ENCODE data around the gene LTBP1. TPM values are rescaled to one million over a fixed set of nuclear protein-coding genes. Genes with fewer than 3 reads are reported as not detected.

Gene LTBP1
- total and polyA plus RNA-seq, 10 of the 15 experiments (the other 5 are each of a cell fraction or from before 2014, with no cell fraction given) = 0.01 to 0.28 (median 0.12) TPM; not detected in 2

DNA sequence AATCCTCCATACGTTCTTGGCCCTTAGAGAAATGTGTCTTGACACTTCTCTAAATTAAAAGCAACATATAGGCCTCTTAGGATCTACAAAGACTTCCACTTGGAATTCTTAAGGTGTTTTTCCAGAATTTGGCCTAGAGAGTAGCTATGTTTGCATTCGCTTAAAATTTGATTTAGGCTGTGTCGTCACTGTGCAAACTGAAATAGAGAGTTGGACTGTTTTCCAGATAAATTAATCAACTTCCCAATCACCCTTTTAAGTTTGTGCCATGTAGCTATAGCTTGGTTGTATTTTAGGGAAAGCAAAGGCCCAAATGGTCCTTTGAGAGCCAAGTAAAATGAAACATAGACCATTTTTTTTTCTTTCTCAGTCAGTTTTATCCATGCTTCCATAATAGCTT, 401.1 kb downstream of the LTBP1 start (continued):
- TF ChIP-seq CBFB (IDR thresholded peaks at IDR 0.05; ENCODE audit: low read depth) = no peak

DNA sequence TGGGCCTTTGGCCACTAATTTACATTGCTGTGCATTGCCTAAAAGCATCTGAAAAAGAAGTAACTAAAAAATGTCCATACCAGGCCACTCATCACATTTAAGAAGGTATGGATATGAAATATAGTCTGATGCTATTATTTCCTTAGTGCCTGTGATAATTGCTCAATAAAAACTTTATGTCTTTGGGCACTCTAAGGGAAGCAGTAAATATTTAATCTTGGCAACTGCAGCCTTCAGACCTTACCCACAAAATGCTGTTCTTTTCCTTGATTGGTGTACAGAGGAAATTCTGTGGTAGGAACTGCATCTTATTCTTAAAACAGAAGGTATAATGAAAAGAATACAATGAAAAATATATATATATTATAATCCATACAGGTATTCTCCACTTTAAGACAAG, 403.9 kb downstream of the LTBP1 start:
- Histone ChIP-seq H3K9ac (ENCODE audit: control insufficient read depth, insufficient read depth, low read length) (no peak overlapping the region), H3K4me2 (ENCODE audit: control insufficient read depth, insufficient read depth) (no peak overlapping the region), H3K4me1 (ENCODE audit: control insufficient read depth, insufficient read depth, low read length) (no peaks in the 10 kb centered on the region), H4K20me1 (ENCODE audit: control insufficient read depth, insufficient read depth) (no peaks in the 10 kb centered on the region), H3K36me3 (ENCODE audit: control insufficient read depth in 2 of 2, insufficient read depth in 2 of 2, low read length in 1 of 2) (no peaks in the 10 kb centered on the region), H3K27me3 (replicated peaks in 1 of 2; ENCODE audit: control insufficient read depth in 2 of 2, insufficient read depth in 2 of 2, low read length in 1 of 2) (no peaks in the 10 kb centered on the region), H3K9me3 (replicated peaks; ENCODE audit: control insufficient read depth, insufficient read depth, low read length) (no peaks in the 10 kb centered on the region; the same call in 2 of the 3 replicates), H3K4me3 (no peak overlapping the region), H2AFZ (ENCODE audit: control insufficient read depth, low read depth, low read length) (no peak overlapping the region), H3K79me2 (ENCODE audit: control insufficient read depth, insufficient read depth, low read length) (no peaks in the 10 kb centered on the region), H3K27ac (ENCODE audit: control insufficient read depth, insufficient read depth) (no peak overlapping the region)
- TF ChIP-seq DPF2 (IDR thresholded peaks at IDR 0.05) (no peak), NFYA (IDR thresholded peaks at IDR 0.05; ENCODE audit: borderline replicate concordance, low read depth, low read length) (no peak), CHD4 (IDR thresholded peaks at IDR 0.05) (no peak), NR2C1 (IDR thresholded peaks at IDR 0.05) (no peak), HCFC1 (IDR thresholded peaks at IDR 0.05; ENCODE audit: low read length) (no peak), MYB (IDR thresholded peaks at IDR 0.05; ENCODE audit: borderline replicate concordance, low read depth, low read length) (no peak), SMAD5 (IDR thresholded peaks at IDR 0.05; ENCODE audit: low read depth) (no peak), PML (IDR thresholded peaks at IDR 0.05; ENCODE audit: low read length) (no peak)
- TF ChIP-seq, protein P1, sequence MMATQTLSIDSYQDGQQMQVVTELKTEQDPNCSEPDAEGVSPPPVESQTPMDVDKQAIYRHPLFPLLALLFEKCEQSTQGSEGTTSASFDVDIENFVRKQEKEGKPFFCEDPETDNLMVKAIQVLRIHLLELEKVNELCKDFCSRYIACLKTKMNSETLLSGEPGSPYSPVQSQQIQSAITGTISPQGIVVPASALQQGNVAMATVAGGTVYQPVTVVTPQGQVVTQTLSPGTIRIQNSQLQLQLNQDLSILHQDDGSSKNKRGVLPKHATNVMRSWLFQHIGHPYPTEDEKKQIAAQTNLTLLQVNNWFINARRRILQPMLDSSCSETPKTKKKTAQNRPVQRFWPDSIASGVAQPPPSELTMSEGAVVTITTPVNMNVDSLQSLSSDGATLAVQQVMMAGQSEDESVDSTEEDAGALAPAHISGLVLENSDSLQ (IDR thresholded peaks at IDR 0.05) = no peak
- TF ChIP-seq, protein P2, sequence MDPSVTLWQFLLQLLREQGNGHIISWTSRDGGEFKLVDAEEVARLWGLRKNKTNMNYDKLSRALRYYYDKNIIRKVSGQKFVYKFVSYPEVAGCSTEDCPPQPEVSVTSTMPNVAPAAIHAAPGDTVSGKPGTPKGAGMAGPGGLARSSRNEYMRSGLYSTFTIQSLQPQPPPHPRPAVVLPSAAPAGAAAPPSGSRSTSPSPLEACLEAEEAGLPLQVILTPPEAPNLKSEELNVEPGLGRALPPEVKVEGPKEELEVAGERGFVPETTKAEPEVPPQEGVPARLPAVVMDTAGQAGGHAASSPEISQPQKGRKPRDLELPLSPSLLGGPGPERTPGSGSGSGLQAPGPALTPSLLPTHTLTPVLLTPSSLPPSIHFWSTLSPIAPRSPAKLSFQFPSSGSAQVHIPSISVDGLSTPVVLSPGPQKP (IDR thresholded peaks at IDR 0.05; ENCODE audit: low read depth, low read length) = no peak
- TF ChIP-seq, protein P3, sequence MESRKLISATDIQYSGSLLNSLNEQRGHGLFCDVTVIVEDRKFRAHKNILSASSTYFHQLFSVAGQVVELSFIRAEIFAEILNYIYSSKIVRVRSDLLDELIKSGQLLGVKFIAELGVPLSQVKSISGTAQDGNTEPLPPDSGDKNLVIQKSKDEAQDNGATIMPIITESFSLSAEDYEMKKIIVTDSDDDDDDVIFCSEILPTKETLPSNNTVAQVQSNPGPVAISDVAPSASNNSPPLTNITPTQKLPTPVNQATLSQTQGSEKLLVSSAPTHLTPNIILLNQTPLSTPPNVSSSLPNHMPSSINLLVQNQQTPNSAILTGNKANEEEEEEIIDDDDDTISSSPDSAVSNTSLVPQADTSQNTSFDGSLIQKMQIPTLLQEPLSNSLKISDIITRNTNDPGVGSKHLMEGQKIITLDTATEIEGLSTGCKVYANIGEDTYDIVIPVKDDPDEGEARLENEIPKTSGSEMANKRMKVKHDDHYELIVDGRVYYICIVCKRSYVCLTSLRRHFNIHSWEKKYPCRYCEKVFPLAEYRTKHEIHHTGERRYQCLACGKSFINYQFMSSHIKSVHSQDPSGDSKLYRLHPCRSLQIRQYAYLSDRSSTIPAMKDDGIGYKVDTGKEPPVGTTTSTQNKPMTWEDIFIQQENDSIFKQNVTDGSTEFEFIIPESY (IDR thresholded peaks at IDR 0.05) = no peak
- TF ChIP-seq, protein P4, sequence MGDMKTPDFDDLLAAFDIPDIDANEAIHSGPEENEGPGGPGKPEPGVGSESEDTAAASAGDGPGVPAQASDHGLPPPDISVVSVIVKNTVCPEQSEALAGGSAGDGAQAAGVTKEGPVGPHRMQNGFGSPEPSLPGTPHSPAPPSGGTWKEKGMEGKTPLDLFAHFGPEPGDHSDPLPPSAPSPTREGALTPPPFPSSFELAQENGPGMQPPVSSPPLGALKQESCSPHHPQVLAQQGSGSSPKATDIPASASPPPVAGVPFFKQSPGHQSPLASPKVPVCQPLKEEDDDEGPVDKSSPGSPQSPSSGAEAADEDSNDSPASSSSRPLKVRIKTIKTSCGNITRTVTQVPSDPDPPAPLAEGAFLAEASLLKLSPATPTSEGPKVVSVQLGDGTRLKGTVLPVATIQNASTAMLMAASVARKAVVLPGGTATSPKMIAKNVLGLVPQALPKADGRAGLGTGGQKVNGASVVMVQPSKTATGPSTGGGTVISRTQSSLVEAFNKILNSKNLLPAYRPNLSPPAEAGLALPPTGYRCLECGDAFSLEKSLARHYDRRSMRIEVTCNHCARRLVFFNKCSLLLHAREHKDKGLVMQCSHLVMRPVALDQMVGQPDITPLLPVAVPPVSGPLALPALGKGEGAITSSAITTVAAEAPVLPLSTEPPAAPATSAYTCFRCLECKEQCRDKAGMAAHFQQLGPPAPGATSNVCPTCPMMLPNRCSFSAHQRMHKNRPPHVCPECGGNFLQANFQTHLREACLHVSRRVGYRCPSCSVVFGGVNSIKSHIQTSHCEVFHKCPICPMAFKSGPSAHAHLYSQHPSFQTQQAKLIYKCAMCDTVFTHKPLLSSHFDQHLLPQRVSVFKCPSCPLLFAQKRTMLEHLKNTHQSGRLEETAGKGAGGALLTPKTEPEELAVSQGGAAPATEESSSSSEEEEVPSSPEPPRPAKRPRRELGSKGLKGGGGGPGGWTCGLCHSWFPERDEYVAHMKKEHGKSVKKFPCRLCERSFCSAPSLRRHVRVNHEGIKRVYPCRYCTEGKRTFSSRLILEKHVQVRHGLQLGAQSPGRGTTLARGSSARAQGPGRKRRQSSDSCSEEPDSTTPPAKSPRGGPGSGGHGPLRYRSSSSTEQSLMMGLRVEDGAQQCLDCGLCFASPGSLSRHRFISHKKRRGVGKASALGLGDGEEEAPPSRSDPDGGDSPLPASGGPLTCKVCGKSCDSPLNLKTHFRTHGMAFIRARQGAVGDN (IDR thresholded peaks at IDR 0.05) = no peak
- TF ChIP-seq, protein P5, sequence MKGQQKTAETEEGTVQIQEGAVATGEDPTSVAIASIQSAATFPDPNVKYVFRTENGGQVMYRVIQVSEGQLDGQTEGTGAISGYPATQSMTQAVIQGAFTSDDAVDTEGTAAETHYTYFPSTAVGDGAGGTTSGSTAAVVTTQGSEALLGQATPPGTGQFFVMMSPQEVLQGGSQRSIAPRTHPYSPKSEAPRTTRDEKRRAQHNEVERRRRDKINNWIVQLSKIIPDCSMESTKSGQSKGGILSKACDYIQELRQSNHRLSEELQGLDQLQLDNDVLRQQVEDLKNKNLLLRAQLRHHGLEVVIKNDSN (IDR thresholded peaks at IDR 0.05; ENCODE audit: borderline replicate concordance, extremely low read length, insufficient read depth, low read depth, low read length) = no peak
- intact Hi-C loops (cut with micrococcal nuclease; ENCODE audit: unreplicated experiment) (no loop called here), in situ Hi-C loops (cut with MboI) (no loop called here)
- no TSS peak for BruUV-seq (replicated peaks)
- ChIA-PET RAD21 (ENCODE audit: unreplicated experiment) (no interaction called here), POLR2A (interaction anchor here (0.6 kb wide), 1 partner anchor 206 kb away, joined by 3 read pairs; no protein-coding TSS in a partner anchor), SMC1A (ENCODE audit: uncharacterized antibody, unreplicated experiment) (no interaction called here), CTCF (no interaction called here)
- FAIRE-seq (no peak), DNase-seq (ENCODE audit: low read depth, low spot score) (no peak), ATAC-seq (no peak)

Measured in GM12878 (cell line).